Sigmoid colon (tissue), 4 donors: Measurements from ENCODE around the gene NAA80.

ENCODE experiments used
- EP300 ChIP-seq, 4 donors: sonication (generic); formaldehyde crosslinking; IDR thresholded peaks; one replicate each; pipeline ENCODE4 v1.6.1; 2017; ENCODE audit warnings: antibody characterized with exemption in 4 of 4
- POLR2A ChIP-seq, 2 donors: fragments of 450-650 bp; IDR thresholded peaks; one replicate each; pipeline ENCODE4 v1.6.1; 2016; ENCODE audit warnings: antibody characterized with exemption in 2 of 2, mild to moderate bottlenecking in 2 of 2, moderate library complexity in 2 of 2
- POLR2AphosphoS5 ChIP-seq, 4 donors: sonication (generic); formaldehyde crosslinking; IDR thresholded peaks; one replicate each; pipeline ENCODE4 v1.6.1; 2017; ENCODE audit warnings: antibody characterized with exemption in 4 of 4
- TF ChIP-seq, protein P1 (sequence below), 4 experiments: fragments of 450-650 bp in 3 of 4; fragments of 200-600 bp in 1 of 4; IDR thresholded peaks; one replicate each; pipeline ENCODE4 v1.5.1; 2016 to 2019; ENCODE audit warnings: antibody characterized with exemption in 4 of 4, mild to moderate bottlenecking in 3 of 4, moderate library complexity in 2 of 4

- TF ChIP-seq POLR2AphosphoS5 (IDR thresholded peaks at IDR 0.05) (no peak), POLR2A (IDR thresholded peaks at IDR 0.05) (no peak), EP300 (IDR thresholded peaks at IDR 0.05) (no peak)
- TF ChIP-seq, protein P1, sequence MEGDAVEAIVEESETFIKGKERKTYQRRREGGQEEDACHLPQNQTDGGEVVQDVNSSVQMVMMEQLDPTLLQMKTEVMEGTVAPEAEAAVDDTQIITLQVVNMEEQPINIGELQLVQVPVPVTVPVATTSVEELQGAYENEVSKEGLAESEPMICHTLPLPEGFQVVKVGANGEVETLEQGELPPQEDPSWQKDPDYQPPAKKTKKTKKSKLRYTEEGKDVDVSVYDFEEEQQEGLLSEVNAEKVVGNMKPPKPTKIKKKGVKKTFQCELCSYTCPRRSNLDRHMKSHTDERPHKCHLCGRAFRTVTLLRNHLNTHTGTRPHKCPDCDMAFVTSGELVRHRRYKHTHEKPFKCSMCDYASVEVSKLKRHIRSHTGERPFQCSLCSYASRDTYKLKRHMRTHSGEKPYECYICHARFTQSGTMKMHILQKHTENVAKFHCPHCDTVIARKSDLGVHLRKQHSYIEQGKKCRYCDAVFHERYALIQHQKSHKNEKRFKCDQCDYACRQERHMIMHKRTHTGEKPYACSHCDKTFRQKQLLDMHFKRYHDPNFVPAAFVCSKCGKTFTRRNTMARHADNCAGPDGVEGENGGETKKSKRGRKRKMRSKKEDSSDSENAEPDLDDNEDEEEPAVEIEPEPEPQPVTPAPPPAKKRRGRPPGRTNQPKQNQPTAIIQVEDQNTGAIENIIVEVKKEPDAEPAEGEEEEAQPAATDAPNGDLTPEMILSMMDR (IDR thresholded peaks at IDR 0.05) = no peak
Measured at GRCh38 chr3:50290161-50290641, 9.0 kb downstream of the NAA80 start.
